ENCODE measurements around the gene CSRP2.
A peak's percentile ranks its signal among the peaks of the same experiment; 100 is the strongest.

CSRP2 gene

GRCh38 chr12:76863837-76864236 is 15.0 kb downstream of the CSRP2 start:
- FAIRE-seq (no peak), DNase-seq (ENCODE audit: low spot score) (no peak)

- DNase-seq (ENCODE audit: low spot score) (no peak), FAIRE-seq (no peak)
These were observed 15.7 kb downstream of the CSRP2 start for GRCh38 chr12:76863005-76863670.

GRCh38 chr12:76860256-76860655 is 18.6 kb downstream of the CSRP2 start:
- no peak for FAIRE-seq
- DNase-seq (ENCODE audit: low spot score), result no peak

GRCh38 chr12:76859611-76860010 is 19.2 kb downstream of the CSRP2 start:
- FAIRE-seq, result no peak
- no peak for DNase-seq (ENCODE audit: low spot score)

GRCh38 chr12:76856018-76856644 is 22.7 kb downstream of the CSRP2 start:
- DNase-seq (ENCODE audit: low spot score) (no peak), FAIRE-seq (no peak)

- DNase-seq (ENCODE audit: low spot score) (no peak), FAIRE-seq (no peak)
These were observed 23.5 kb downstream of the CSRP2 start for GRCh38 chr12:76855271-76855670.

GRCh38 chr12:76852106-76852505 is 26.7 kb downstream of the CSRP2 start:
- no peak for FAIRE-seq

GRCh38 chr12:76848132-76848531 is 30.7 kb downstream of the CSRP2 start:
- DNase-seq (ENCODE audit: low spot score) (no peak), FAIRE-seq (no peak)

More at GRCh38 chr12:76852106-76852505, 26.7 kb downstream of the CSRP2 start:
- no peak for DNase-seq (ENCODE audit: low spot score)

GRCh38 chr12:76847260-76847659 is 31.6 kb downstream of the CSRP2 start:
- no peak for FAIRE-seq

GRCh38 chr12:76836633-76837032 is 42.2 kb downstream of the CSRP2 start:
- DNase-seq (ENCODE audit: low spot score), result no peak
- FAIRE-seq, result no peak

More at GRCh38 chr12:76847260-76847659, 31.6 kb downstream of the CSRP2 start:
- no peak for DNase-seq (ENCODE audit: low spot score)

- DNase-seq (ENCODE audit: low spot score), result no peak
- no peak for FAIRE-seq
These were observed 48.4 kb downstream of the CSRP2 start for GRCh38 chr12:76830436-76830835.

GRCh38 chr12:76820888-76821482 is 57.8 kb downstream of the CSRP2 start:
- DNase-seq (ENCODE audit: low spot score) (peak; percentile 9), FAIRE-seq (peak; percentile 27)

GRCh38 chr12:76813972-76814371 is 64.8 kb downstream of the CSRP2 start:
- no peak for FAIRE-seq
- DNase-seq (ENCODE audit: low spot score), result no peak

- FAIRE-seq (no peak), DNase-seq (ENCODE audit: low spot score) (no peak)
These were observed 65.6 kb downstream of the CSRP2 start for GRCh38 chr12:76813265-76813664.

- DNase-seq (ENCODE audit: low spot score) (no peak), FAIRE-seq (no peak)
These were observed 66.8 kb downstream of the CSRP2 start for GRCh38 chr12:76811976-76812375.

- DNase-seq (ENCODE audit: low spot score), result no peak
- no peak for FAIRE-seq
These were observed 68.0 kb downstream of the CSRP2 start for GRCh38 chr12:76810671-76811419.
